Choroid plexus epithelial cell (primary cell): ENCODE measurements around the gene MYRFL.
"Not testable (repeated sequence)": the region's sequence is repeated elsewhere in the genome, so short reads cannot be mapped to it uniquely, and the experiment has no call there.

Experiments used
- DNase-seq: peaks from one replicate; pipeline ENCODE4 v3.0.0-alpha.2; 2010; ENCODE audit warnings: low read depth
- H3K4me3 ChIP-seq: 2 replicates; pipeline ENCODE4 v1.5.1; 2011; ENCODE audit warnings: low read depth, mild to moderate bottlenecking, control low read depth, low read length, moderate library complexity
- TF ChIP-seq, protein P1 (sequence below): conservative IDR thresholded peaks from 2 replicates; pipeline ENCODE4 v1.5.1; 2011; ENCODE audit warnings: low read depth, mild to moderate bottlenecking, control low read depth, inconsistent platforms, low read length, moderate library complexity

MYRFL gene

DNA sequence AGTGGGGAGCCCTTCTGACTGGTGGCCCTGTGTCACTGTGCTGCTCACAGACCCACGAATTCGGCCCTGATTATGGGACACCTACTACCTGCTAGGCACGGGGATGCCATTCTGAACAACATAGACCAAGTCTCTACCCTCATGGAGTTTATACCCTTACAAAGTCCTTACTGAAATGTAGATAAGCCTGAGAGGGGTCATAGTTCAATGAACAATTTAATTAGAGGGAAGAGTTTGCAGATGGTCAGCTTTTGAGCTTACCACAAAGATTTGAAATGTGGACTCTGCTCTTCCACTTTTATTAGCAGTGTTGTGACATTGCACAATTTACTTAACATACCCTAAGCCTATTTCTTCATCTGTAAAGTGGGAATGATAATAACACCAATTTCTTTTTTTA lies 161.1 kb downstream of the MYRFL start:
- DNase-seq: no peak
- TF ChIP-seq, protein P1, sequence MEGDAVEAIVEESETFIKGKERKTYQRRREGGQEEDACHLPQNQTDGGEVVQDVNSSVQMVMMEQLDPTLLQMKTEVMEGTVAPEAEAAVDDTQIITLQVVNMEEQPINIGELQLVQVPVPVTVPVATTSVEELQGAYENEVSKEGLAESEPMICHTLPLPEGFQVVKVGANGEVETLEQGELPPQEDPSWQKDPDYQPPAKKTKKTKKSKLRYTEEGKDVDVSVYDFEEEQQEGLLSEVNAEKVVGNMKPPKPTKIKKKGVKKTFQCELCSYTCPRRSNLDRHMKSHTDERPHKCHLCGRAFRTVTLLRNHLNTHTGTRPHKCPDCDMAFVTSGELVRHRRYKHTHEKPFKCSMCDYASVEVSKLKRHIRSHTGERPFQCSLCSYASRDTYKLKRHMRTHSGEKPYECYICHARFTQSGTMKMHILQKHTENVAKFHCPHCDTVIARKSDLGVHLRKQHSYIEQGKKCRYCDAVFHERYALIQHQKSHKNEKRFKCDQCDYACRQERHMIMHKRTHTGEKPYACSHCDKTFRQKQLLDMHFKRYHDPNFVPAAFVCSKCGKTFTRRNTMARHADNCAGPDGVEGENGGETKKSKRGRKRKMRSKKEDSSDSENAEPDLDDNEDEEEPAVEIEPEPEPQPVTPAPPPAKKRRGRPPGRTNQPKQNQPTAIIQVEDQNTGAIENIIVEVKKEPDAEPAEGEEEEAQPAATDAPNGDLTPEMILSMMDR: no peak
- no peak overlapping the region for H3K4me3 ChIP-seq

- peak; percentile 90 for DNase-seq
- peak overlapping the region; percentile 26 for H3K4me3 ChIP-seq
- TF ChIP-seq, protein P1: no peak
Observed at GRCh38 chr12:69987579-69988091, 162.6 kb downstream of the MYRFL start.

GRCh38 chr12:69988481-69989321 lies 163.7 kb downstream of the MYRFL start:
- peak overlapping the region; percentile 39 for H3K4me3 ChIP-seq
- TF ChIP-seq, protein P1: no peak

DNA sequence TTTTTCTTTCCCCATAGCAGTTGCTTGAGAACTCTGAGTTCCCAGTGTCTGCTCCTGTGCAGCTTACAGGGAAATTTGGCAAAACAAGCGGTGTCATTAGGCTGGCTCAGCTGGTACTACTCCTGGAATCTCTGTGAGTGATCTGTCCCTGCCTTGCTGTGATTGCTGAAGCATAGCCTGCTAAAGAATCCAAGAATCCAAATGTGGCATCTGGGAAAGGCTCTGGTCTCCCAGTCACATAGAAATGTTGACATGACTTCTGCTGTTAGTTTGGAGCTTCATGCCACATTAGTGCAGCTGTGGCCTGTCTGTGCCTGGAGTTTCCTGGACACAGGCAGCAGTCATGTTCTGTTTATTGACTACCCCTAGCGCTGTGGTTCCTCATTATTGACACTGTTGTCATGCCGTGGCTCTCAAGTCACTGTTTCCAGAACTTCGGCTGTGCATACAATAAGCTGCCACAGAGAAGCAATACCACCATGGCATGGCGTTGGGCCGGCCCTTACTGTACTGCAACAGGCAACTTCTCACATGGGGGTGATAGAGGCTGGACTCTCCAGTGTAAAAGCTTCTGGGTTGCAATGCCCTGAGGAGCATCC lies 166.8 kb downstream of the MYRFL start:
- no peak overlapping the region for H3K4me3 ChIP-seq
- no peak for DNase-seq
- TF ChIP-seq, protein P1: no peak

More at GRCh38 chr12:69988481-69989321, 163.7 kb downstream of the MYRFL start:
- DNase-seq: peak; percentile 69

GRCh38 chr12:69993433-69993832 lies 168.4 kb downstream of the MYRFL start:
- no peak overlapping the region for H3K4me3 ChIP-seq
- TF ChIP-seq, protein P1: no peak
- no peak for DNase-seq

DNA sequence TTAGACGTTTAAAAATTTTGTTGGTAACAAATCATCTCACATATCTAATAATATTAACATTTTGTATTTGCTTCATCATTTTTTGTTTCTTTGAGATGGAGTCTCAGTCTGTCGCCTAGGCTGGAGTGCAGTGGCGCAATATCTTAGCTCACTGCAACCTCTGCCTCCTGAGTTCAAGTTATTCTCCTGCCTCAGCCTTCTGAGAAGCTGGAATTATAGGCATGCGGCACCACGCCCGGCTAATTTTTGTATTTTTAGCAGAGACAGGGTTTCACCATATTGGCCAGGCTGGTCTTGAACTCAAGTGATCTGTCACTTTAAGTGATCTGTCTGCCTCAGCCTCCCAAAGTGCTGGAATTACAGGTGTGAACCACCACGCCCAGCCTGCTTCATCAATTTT lies 169.1 kb downstream of the MYRFL start:
- DNase-seq, H3K4me3 ChIP-seq: not testable (repeated sequence)

DNA sequence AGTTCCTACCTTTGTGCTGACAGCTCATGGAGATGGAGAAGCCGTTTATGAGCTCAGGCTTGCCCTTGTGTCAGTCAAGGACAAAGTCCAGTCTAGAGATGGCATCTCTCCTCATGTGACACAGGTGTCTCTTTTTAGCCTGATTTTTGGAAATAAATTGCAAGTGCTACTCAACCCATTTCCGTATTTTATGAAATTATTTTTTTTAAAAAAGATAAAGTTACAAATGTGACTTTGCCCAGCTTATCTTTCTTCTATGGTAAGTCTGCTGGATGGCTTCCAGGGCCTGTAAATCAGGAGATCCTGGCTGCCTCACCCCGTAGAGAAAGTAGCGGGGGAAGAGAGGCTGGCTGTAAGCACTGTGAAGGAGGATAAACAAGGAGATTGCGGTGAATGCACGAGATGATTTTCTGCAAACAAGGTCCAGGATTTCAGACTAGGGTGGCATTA lies 169.7 kb downstream of the MYRFL start:
- no peak overlapping the region for H3K4me3 ChIP-seq
- DNase-seq: no peak
- TF ChIP-seq, protein P1: no peak
